IMR-90 (cell line): ENCODE data around the gene HMCES. TPM values are rescaled to one million over a fixed set of nuclear protein-coding genes. Genes with fewer than 3 reads are reported as not detected.

Experiments used
- ATAC-seq: fragments of 200-7000 bp; cut with Tn5 transposase; 2 replicates; pipeline ENCODE4 v1.9.1; 2020; ENCODE audit warnings: low read depth, mild to moderate bottlenecking, moderate library complexity
- BruUV-seq: library from RNA; stranded (reverse); fragments of 400-500 nt; replicated peaks from 2 replicates; lab custom pipeline; 2021; lab: Mats Ljungman, UMichigan
- CTCF ChIA-PET: fragments of 300-600 bp; formaldehyde crosslinking; extraction: SDS; loops from one replicate; lab custom pipeline; 2021; ENCODE audit warnings: antibody characterized with exemption; lab: Yijun Ruan, JAX
- POLR2A ChIA-PET: fragments of 300-600 bp; sonication (Branson Sonifier 250); formaldehyde crosslinking; loops from one replicate; lab custom pipeline; 2022; ENCODE audit warnings: antibody characterized with exemption; ENCODE audit not compliant: unreplicated experiment; lab: Charles Lee
- DNase-seq: peaks from one replicate; pipeline ENCODE4 v3.0.0; 2013
- H2AFZ ChIP-seq: replicated peaks from 2 replicates; pipeline ENCODE3; 2013; ENCODE audit warnings: low read length, mild to moderate bottlenecking; ENCODE audit not compliant: poor library complexity
- H2AK5ac ChIP-seq: 2 replicates; pipeline ENCODE4 v1.6.1; 2013; ENCODE audit warnings: low read depth, low read length, inconsistent platforms
- H2AK9ac ChIP-seq: replicated peaks from 2 replicates; pipeline ENCODE3; 2013; ENCODE audit warnings: mild to moderate bottlenecking, low read depth, low read length, moderate library complexity; ENCODE audit not compliant: poor library complexity
- H2BK120ac ChIP-seq: 2 replicates; pipeline ENCODE4 v1.6.1; 2013; ENCODE audit warnings: low read depth, low read length, inconsistent platforms
- H2BK15ac ChIP-seq: 3 replicates; pipeline ENCODE4 v1.6.1; 2013; ENCODE audit warnings: low read depth, low read length, inconsistent platforms
- H2BK20ac ChIP-seq: 2 replicates; pipeline ENCODE4 v1.6.1; 2013; ENCODE audit warnings: low read depth, mild to moderate bottlenecking, inconsistent platforms, low read length, moderate library complexity
- H2BK5ac ChIP-seq: 2 replicates; pipeline ENCODE4 v1.6.1; 2013; ENCODE audit warnings: mild to moderate bottlenecking, low read depth, low read length, inconsistent platforms; ENCODE audit not compliant: poor library complexity, severe bottlenecking
- H3K14ac ChIP-seq: replicated peaks from 2 replicates; pipeline ENCODE4 v1.6.1; 2013; ENCODE audit warnings: low read depth, low read length, inconsistent platforms
- H3K18ac ChIP-seq: 2 replicates; pipeline ENCODE4 v1.6.1; 2013; ENCODE audit warnings: low read depth, low read length, control low read depth
- H3K23ac ChIP-seq: 2 replicates; pipeline ENCODE4 v1.6.1; 2013; ENCODE audit warnings: low read depth, low read length, inconsistent platforms
- H3K27ac ChIP-seq: 2 replicates; pipeline ENCODE4 v1.5.1; 2013; ENCODE audit warnings: mild to moderate bottlenecking, control low read depth, low read length; ENCODE audit not compliant: insufficient read depth
- H3K27me3 ChIP-seq: 2 replicates; pipeline ENCODE4 v1.6.1; 2013; ENCODE audit warnings: low read length; ENCODE audit not compliant: control insufficient read depth, insufficient read depth
- H3K36me3 ChIP-seq: 2 replicates; pipeline ENCODE4 v1.6.1; 2013; ENCODE audit warnings: low read length, mixed read lengths; ENCODE audit not compliant: control insufficient read depth, insufficient read depth
- H3K4ac ChIP-seq: 2 replicates; pipeline ENCODE4 v1.6.1; 2013; ENCODE audit warnings: low read depth, low read length, inconsistent platforms
- H3K4me1 ChIP-seq: 2 replicates; pipeline ENCODE4 v1.6.1; 2013; ENCODE audit warnings: low read length, mixed read lengths; ENCODE audit not compliant: control insufficient read depth, insufficient read depth
- H3K4me2 ChIP-seq: 2 replicates; pipeline ENCODE4 v1.6.1; 2013; ENCODE audit warnings: low read depth, mild to moderate bottlenecking, control low read depth, low read length, moderate library complexity
- H3K4me3 ChIP-seq: 2 replicates; pipeline ENCODE4 v1.5.1; 2013; ENCODE audit warnings: low read depth, mild to moderate bottlenecking, control low read depth, low read length, moderate library complexity; ENCODE audit not compliant: insufficient read depth
- H3K56ac ChIP-seq: 2 replicates; pipeline ENCODE4 v1.6.1; 2013; ENCODE audit warnings: low read length, inconsistent platforms; ENCODE audit not compliant: insufficient read depth; ENCODE audit errors: extremely low read depth
- H3K79me1 ChIP-seq, 2 experiments: 2 replicates each; pipeline ENCODE4 v1.6.1; 2013; ENCODE audit warnings: low read length in 2 of 2, inconsistent platforms in 1 of 2, low read depth in 1 of 2
- H3K9ac ChIP-seq: 2 replicates; pipeline ENCODE4 v1.6.1; 2013; ENCODE audit warnings: low read depth, low read length, control low read depth
- H3K9me1 ChIP-seq: 2 replicates; pipeline ENCODE4 v1.6.1; 2013; ENCODE audit warnings: low read length, inconsistent platforms; ENCODE audit not compliant: insufficient read depth
- H3K9me3 ChIP-seq: 2 replicates; pipeline ENCODE4 v1.6.1; 2013; ENCODE audit warnings: low read length; ENCODE audit not compliant: control insufficient read depth, insufficient read depth
- H4K20me1 ChIP-seq: 2 replicates; pipeline ENCODE4 v1.6.1; 2013; ENCODE audit warnings: low read length, inconsistent platforms; ENCODE audit not compliant: insufficient read depth
- H4K5ac ChIP-seq: 2 replicates; pipeline ENCODE4 v1.6.1; 2013; ENCODE audit warnings: mild to moderate bottlenecking, low read depth, low read length, control low read depth
- H4K8ac ChIP-seq, 2 experiments: 2 replicates each; pipeline ENCODE4 v1.6.1; 2013; ENCODE audit warnings: low read depth in 2 of 2, low read length in 2 of 2, control low read depth in 1 of 2, inconsistent platforms in 1 of 2
- H4K91ac ChIP-seq: 2 replicates; pipeline ENCODE4 v1.6.1; 2013; ENCODE audit warnings: low read depth, low read length, inconsistent platforms; ENCODE audit not compliant: insufficient read depth
- RCOR1 ChIP-seq: IDR thresholded peaks from 2 replicates; pipeline ENCODE4 v1.6.1; 2012; ENCODE audit warnings: mild to moderate bottlenecking, low read length, improper control_type of control experiment; ENCODE audit not compliant: insufficient replicate concordance
- SMC3 ChIP-seq: fragments of 150-350 bp; IDR thresholded peaks from 2 replicates; pipeline ENCODE4 v1.6.1; 2016; ENCODE audit warnings: low read depth, mild to moderate bottlenecking, antibody characterized with exemption, low read length, moderate library complexity
- WGBS, 2 experiments: methylation state at CpG; one replicate each; pipeline versions ENCODE4 v1.1.5 to v1.1.7; 2013; ENCODE audit warnings: missing lambda C conversion rate in 2 of 2; ENCODE audit not compliant: insufficient read length in 1 of 2; ENCODE audit errors: extremely low coverage in 2 of 2; 5-methylcytosine and 5-hydroxymethylcytosine counted together
- dilution Hi-C: fragments of 300-500 bp; cut with HindIII; formaldehyde crosslinking; loops from one replicate; pipeline ENCODE4 v1.14.3; 2018; ENCODE audit warnings: low sequenced_read_pairs; ENCODE audit not compliant: unreplicated experiment
- in situ Hi-C: fragments of 300-500 bp; cut with MboI; formaldehyde crosslinking; loops from 3 replicates; pipeline ENCODE4 v1.14.3; 2019; ENCODE audit warnings: low sequenced_read_pairs, inconsistent platforms, mixed read lengths
- intact Hi-C: fragments of 100-400 bp; cut with micrococcal nuclease; formaldehyde crosslinking; loops from 2 replicates; pipeline ENCODE4 v1.10.0; 2022
- polyA plus RNA-seq, 3 experiments: library from polyadenylated mRNA; depleted of rRNA; stranded (reverse); fragments of >200 nt; gene quantifications; 2 replicates each; pipeline ENCODE4 v1.2.3, GENCODE V29; 2012; ENCODE audit warnings: low replicate concordance in 1 of 3
- total RNA-seq: library from RNA; depleted of rRNA; stranded (reverse); fragments of >200 nt; gene quantifications from 2 replicates; pipeline ENCODE4 v1.2.3, GENCODE V29; 2012

The HMCES gene
- total and polyA plus RNA-seq, 2 of the 4 experiments (the other 2 are of a cell fraction), result 26.0 to 30.5 TPM

- H4K8ac ChIP-seq, result no peak overlapping the region
- no peak overlapping the region for H3K4me3 ChIP-seq
- H3K14ac ChIP-seq, result no peak overlapping the region
- no peak overlapping the region for H3K23ac ChIP-seq
- peaks cover 0 to 8% of the 10 kb centered on the region in 2 experiments; a peak in 2 of 4 replicates for H3K79me1 ChIP-seq
- no peak overlapping the region for H3K9ac ChIP-seq
- H3K36me3 ChIP-seq, result peaks cover 8% of the 10 kb centered on the region
- CTCF ChIA-PET, result no interaction called here
- no peak overlapping the region for H2AFZ ChIP-seq
- no peak for ATAC-seq
- H2BK120ac ChIP-seq, result no peak overlapping the region
- DNase-seq, result no peak
- no peak overlapping the region for H2BK5ac ChIP-seq
- no peaks in the 10 kb centered on the region for H3K9me3 ChIP-seq
- no TSS peak for BruUV-seq
- intact Hi-C loops (no loop called here), in situ Hi-C loops (no loop called here), dilution Hi-C loops (no loop called here)
- H4K20me1 ChIP-seq, result no peaks in the 10 kb centered on the region
- no peak overlapping the region for H2BK20ac ChIP-seq
- WGBS, 2 experiments, result 100% methylated on average over 5 of the region's 12 CpGs; no CpG with 5 or more reads in 1 of the 2 experiments
- no peak overlapping the region for H2AK9ac ChIP-seq
- peaks cover 13% of the 10 kb centered on the region; the same call in 1 of the 2 replicates for H3K9me1 ChIP-seq
- H3K4me2 ChIP-seq, result no peak overlapping the region
- no peak overlapping the region for H4K91ac ChIP-seq
- POLR2A ChIA-PET, result no interaction called here
- H3K4ac ChIP-seq, result no peak overlapping the region
- H3K27ac ChIP-seq, result no peak overlapping the region
- H3K56ac ChIP-seq, result no peak overlapping the region
- no peaks in the 10 kb centered on the region for H3K4me1 ChIP-seq
- TF ChIP-seq SMC3 (no peak), RCOR1 (no peak)
- H3K18ac ChIP-seq, result no peak overlapping the region
- no peak overlapping the region for H2BK15ac ChIP-seq
- no peaks in the 10 kb centered on the region for H3K27me3 ChIP-seq
- no peak overlapping the region for H4K5ac ChIP-seq
- H2AK5ac ChIP-seq, result no peak overlapping the region
Measured at GRCh38 chr3:129324855-129325254, 46.2 kb downstream of the HMCES start.
